Adipocyte (in vitro differentiated cells): ENCODE measurements around the gene PRXL2B.

Experiments used
- DNase-seq: peaks from one replicate; pipeline ENCODE4 v3.0.0-alpha.2; 2015; ENCODE audit warnings: low read depth
- H3K27me3 ChIP-seq: replicated peaks from 2 replicates; pipeline ENCODE4 v1.7.0; 2013; ENCODE audit warnings: mild to moderate bottlenecking, low read length, moderate library complexity; ENCODE audit not compliant: control insufficient read depth, insufficient read depth
- H3K36me3 ChIP-seq: 2 replicates; pipeline ENCODE4 v1.7.0; 2013; ENCODE audit warnings: low read length, mild to moderate bottlenecking, moderate library complexity; ENCODE audit not compliant: control insufficient read depth, insufficient read depth, severe bottlenecking
- H3K4me1 ChIP-seq: 2 replicates; pipeline ENCODE4 v1.7.0; 2013; ENCODE audit warnings: mild to moderate bottlenecking, low read length, moderate library complexity; ENCODE audit not compliant: control insufficient read depth, insufficient read depth
- H3K4me3 ChIP-seq: 2 replicates; pipeline ENCODE4 v1.7.0; 2013; ENCODE audit warnings: mild to moderate bottlenecking, low read length, moderate library complexity
- H3K9ac ChIP-seq: 2 replicates; pipeline ENCODE4 v1.7.0; 2013; ENCODE audit warnings: mild to moderate bottlenecking, low read length, moderate library complexity
- H3K9me3 ChIP-seq: 2 replicates; pipeline ENCODE4 v1.7.0; 2013; ENCODE audit warnings: mild to moderate bottlenecking, low read length, moderate library complexity; ENCODE audit not compliant: control insufficient read depth

Gene PRXL2B

DNA sequence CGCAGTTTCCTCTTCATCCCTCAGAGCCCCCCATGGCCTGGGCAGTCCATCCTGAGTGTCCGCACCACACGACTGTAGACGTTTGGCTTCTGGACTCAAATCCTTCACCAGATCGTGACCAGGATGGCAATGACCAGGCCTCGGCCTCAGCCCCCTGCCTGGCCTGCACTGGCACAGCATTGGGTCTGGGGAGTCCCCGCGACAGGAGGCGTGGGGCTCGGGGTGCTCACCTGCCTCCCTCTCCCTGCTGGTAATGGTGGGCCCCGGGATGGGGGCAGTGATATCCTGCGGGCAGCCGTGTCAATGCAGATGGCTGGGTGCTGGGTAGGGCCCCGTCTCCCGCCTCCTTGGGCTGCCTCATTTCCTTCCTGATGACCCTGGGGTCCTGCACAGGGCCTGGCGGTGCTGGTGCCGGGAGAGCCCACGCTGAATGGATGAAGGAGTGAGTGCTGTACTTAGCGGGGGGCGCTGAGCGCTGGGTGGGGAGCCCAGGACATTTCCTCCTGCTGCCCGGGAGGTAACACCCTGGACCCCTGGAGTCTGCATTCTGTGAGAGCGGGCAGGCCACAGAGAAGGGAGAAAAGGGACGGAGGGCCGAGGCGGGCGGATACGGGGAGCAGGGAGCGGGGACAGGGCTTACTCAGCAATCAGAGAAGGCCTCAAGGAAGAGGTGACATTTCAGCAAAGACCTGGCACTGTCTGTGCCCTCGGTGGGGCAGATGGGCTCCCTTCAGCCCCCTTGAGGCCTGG, 32.5 kb upstream of the PRXL2B start:
- Histone ChIP-seq H3K9ac (no peak overlapping the region), H3K36me3 (no peaks in the 10 kb centered on the region)

DNA sequence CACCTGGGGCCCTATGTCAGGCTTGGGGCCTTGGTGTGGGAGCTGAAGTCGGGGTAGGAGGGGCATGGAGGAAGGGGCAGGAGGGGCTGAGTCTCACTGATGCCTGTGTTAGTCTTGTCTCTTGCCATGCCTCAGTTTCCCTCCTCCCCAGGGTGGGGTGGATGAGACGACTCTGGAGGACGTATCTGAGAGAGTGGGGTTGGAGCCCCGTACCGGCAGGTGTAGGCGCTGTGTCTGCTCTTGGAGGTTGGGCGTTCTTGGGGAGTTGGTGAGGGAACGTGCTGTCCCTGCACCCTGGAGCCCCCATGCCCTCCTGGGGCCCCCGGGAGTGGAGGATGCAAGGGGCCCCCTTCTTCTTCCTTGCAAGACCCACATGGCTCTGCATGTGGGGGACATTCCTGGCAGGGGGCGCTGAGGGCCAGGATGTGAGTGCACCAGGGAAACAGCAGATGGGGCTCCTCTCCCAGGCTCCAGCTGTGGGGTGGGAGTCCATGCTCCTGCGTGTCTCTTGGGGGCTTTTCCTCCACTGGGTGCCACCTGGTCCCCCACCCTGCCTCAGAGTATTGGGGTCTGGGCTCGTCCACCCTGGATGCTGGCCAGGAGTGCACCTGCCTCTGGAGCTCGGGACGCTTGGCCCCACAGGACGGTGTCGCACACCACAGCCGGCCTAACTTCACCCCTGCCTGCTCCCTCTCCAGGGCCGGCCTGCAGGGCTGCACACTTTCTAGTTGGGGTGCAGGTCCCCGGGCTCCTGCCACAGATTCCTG, 31.8 kb upstream of the PRXL2B start:
- no peaks in the 10 kb centered on the region for H3K27me3 ChIP-seq
- no peaks in the 10 kb centered on the region for H3K9me3 ChIP-seq
- H3K4me3 ChIP-seq: no peak overlapping the region
- H3K9ac ChIP-seq: no peak overlapping the region
- no peaks in the 10 kb centered on the region for H3K36me3 ChIP-seq
- no peak for DNase-seq
- peaks cover 8% of the 10 kb centered on the region for H3K4me1 ChIP-seq

More for the DNA sequence above, 32.5 kb upstream of the PRXL2B start:
- Histone ChIP-seq H3K27me3 (no peaks in the 10 kb centered on the region), H3K4me1 (peaks cover 10% of the 10 kb centered on the region), H3K4me3 (no peak overlapping the region), H3K9me3 (no peaks in the 10 kb centered on the region)
- no peak for DNase-seq

DNA sequence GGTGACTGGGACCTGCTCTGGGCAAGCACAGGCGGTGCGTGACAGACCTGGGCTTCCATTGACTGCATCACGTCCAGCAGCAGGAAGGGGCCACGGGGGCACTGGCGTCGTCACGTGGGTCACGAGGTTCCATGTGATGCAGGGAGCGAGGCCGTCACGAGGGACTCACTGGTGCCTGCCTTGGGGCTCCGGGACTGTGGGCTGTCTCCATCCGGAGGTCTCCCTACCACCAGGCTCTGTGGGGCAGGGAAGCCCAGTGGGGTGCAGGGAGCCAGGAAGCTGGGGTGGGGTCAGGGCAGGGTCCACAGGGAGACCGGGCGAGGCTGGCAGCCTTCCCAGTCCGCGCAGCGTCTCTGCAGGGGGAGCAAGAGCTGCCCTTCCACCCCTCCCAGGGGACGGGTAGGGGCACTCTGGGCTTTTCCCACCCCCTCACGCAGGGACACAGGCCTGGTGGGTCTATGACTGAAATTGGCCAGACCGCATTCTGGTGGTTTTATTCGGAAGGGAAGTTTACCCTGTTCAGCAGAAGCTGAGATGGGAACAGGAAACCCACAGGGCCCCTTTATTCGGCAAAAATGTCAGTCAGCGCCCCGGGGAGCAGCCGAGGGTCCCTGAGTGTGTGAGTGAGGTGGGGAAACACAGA, 30.8 kb upstream of the PRXL2B start:
- H3K36me3 ChIP-seq: no peaks in the 10 kb centered on the region
- H3K4me3 ChIP-seq: peak overlapping the region; percentile 93
- H3K9me3 ChIP-seq: no peaks in the 10 kb centered on the region
- H3K4me1 ChIP-seq: peaks cover 8% of the 10 kb centered on the region
- H3K9ac ChIP-seq: peak overlapping the region; percentile 95
- DNase-seq: no peak
- H3K27me3 ChIP-seq: no peaks in the 10 kb centered on the region

DNA sequence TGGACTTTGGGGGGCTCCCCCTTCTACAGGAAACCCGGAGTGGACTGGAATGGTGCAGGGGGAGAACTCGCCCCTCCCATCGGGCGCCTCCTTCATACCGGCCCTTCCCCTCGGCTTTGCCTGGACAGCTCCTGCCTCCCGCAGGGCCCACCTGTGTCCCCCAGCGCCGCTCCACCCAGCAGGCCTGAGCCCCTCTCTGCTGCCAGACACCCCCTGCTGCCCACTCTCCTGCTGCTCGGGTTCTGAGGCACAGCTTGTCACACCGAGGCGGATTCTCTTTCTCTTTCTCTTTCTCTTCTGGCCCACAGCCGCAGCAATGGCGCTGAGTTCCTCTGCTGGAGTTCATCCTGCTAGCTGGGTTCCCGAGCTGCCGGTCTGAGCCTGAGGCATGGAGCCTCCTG, 30.3 kb upstream of the PRXL2B start, which contains the start of gene TNFRSF14:
Gene TNFRSF14, plus strand, starts transcription at position 95 of the 401 bp plus-strand sequence. Its CDS starts 294 bp downstream, at position 389.
- Histone ChIP-seq H3K9ac (peak within 1 kb of the TSS; percentile 95), H3K4me3 (peak within 1 kb of the TSS; percentile 93), H3K4me1 (peaks cover 8% of the 10 kb centered on the region), H3K27me3 (no peaks in the 10 kb centered on the region), H3K36me3 (no peaks in the 10 kb centered on the region), H3K9me3 (no peaks in the 10 kb centered on the region)
- DNase-seq: peak; percentile 56

DNA sequence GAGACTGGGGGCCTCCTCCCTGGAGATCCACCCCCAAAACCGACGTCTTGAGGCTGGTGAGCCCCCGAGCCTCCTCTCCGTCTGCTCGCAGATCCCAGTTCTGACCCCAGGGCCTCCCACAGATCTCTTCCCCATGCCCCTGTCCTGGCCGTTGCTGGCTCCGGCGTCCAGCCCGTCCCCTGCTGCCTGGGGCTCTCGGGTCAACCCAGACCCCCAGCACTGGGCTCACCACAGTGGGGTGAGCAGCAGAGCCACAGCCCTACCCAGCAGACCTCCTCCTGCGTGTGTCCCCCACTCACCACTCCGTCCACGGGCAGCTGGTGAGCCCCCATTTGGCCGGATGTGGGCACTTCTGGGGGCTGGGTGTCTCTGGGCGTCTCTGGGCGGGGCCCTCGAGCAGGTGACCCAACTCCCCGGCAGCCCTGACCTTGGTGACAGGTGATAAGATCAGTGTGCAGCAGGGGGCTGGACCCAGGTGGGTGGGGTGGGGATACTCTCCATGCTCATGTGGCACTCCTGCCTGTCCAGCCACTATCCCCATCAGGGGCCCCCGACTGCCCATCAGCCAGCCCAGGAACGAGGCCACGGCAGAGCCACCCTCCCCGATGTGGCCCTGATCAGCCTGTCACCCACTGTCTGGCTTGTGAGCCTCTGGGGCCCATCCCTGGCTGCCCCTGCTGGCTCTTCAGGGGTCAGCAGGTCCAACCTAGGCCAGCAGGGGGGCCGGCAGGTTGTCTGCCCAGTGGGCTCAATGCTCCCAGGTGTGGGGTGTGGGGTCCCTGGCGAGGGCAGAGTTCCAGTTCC, 29.7 kb upstream of the PRXL2B start:
- peaks cover 8% of the 10 kb centered on the region for H3K4me1 ChIP-seq
- H3K9me3 ChIP-seq: no peaks in the 10 kb centered on the region
- peak overlapping the region; percentile 93 for H3K4me3 ChIP-seq
- DNase-seq: no peak
- H3K9ac ChIP-seq: peak overlapping the region; percentile 95
- no peaks in the 10 kb centered on the region for H3K36me3 ChIP-seq
- no peaks in the 10 kb centered on the region for H3K27me3 ChIP-seq

DNA sequence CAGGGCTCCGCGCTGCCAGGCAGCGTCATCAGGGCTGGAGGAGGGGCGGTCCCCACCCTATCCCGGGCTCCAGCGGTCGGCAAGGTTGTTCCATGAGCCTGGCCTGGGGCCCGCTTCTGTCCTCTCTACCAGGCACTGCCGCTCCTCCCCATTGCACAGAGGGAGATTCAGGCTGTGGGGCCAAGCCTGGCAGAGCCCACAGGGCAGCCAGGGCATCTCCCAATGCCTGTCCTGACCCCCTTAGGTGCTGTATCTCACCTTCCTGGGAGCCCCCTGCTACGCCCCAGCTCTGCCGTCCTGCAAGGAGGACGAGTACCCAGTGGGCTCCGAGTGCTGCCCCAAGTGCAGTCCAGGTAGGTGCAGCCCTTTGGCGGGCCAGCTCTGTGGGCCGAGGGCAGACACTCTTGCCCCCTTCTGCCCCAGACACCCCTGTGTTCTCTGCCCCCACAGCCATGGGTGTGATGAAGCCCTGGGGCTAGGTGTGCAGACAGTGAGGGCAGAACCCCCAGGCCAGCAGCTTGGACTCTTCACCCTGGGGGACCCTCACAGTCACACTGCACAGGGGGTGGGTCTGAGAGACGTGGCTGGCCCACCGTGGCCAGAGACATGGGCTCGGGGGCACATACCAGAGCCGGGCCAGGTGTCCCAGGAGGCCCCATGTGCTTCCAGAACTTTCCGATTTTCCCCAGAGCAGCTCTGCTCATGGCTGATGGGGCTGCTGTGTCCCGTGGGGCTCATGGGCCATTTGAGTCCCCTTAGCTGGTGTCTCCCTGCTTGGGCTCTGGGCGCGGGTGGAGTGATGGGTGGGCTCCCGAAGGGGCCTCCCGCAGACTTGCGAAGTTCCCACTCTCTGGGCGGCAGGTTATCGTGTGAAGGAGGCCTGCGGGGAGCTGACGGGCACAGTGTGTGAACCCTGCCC, 28.8 kb upstream of the PRXL2B start:
- Histone ChIP-seq H3K9me3 (no peaks in the 10 kb centered on the region), H3K36me3 (no peaks in the 10 kb centered on the region), H3K4me1 (peaks cover 8% of the 10 kb centered on the region), H3K9ac (peak overlapping the region; percentile 95), H3K27me3 (no peaks in the 10 kb centered on the region), H3K4me3 (peak overlapping the region; percentile 93)
- DNase-seq: no peak

DNA sequence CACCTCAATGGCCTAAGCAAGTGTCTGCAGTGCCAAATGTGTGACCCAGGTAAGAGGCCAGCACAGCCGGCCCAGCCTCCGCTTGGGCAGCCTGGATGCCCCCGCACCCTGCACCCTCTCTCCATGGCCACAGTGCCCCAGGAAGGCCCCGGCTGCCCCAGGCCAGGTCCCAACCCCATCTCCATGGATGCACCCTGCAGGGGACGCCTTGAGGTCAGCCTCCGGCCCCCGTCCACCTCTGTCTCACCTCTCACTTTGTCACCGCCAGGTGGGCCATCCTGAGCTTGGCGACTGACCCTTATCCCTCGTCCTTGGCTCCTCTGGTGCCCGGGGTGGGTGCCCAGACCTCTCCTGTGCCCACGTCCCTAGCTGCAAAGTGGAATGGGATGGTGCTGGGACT, 28.2 kb upstream of the PRXL2B start:
- Histone ChIP-seq H3K9ac (no peak overlapping the region), H3K4me3 (no peak overlapping the region), H3K27me3 (no peaks in the 10 kb centered on the region), H3K9me3 (no peaks in the 10 kb centered on the region), H3K36me3 (no peaks in the 10 kb centered on the region), H3K4me1 (peaks cover 8% of the 10 kb centered on the region)
- DNase-seq: no peak

DNA sequence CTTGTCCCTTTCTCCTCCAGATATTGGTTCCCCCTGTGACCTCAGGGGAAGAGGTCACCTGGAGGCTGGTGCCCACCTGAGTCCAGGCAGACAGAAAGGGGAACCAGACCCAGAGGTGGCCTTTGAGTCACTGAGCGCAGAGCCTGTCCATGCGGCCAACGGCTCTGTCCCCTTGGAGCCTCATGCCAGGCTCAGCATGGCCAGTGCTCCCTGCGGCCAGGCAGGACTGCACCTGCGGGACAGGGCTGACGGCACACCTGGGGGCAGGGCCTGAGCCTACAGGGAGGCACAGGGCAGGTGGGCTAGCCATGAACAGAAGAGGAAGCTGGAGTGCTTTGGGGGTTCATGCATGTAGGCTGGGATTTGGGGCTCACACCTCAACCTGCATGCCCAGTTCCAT, 27.7 kb upstream of the PRXL2B start:
- Histone ChIP-seq H3K9me3 (no peaks in the 10 kb centered on the region), H3K4me1 (peaks cover 8% of the 10 kb centered on the region), H3K27me3 (no peaks in the 10 kb centered on the region)

DNA sequence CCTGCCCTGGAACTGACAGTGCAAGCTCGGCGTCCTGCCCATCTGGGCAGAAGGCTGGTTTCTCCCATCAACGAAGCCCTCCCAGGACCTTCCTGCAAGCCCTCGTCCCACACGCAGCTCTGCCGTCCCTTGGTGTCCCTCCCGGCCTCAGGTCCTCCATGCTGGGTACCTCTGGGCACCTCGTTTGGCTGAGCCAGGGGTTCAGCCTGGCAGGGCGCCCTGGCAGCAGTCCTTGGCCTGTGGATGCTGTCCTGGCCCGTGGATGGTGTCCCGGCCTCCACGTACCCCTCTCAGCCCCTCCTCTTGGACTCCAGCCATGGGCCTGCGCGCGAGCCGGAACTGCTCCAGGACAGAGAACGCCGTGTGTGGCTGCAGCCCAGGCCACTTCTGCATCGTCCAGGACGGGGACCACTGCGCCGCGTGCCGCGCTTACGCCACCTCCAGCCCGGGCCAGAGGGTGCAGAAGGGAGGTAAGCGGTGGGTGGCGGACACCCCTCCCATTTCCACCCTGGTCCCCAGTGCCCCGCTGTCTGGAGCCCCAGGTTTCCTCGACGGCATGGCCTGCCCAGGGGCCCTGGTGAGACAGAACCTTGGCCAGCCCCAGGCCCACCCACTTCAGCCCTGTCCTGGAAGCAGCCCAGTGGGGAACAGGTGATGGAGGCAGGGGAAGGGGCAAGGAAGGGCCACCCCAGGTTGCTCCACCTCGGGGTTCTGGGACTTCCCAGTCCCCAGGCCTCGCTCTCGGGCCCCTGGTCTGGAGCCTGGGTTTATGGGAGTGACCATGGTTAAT, 26.9 kb upstream of the PRXL2B start:
- DNase-seq: no peak
- H3K9ac ChIP-seq: no peak overlapping the region
- no peak overlapping the region for H3K4me3 ChIP-seq
- H3K27me3 ChIP-seq: no peaks in the 10 kb centered on the region
- H3K9me3 ChIP-seq: no peaks in the 10 kb centered on the region
- no peaks in the 10 kb centered on the region for H3K36me3 ChIP-seq
- H3K4me1 ChIP-seq: peaks cover 8% of the 10 kb centered on the region

More for the DNA sequence above, 27.7 kb upstream of the PRXL2B start:
- DNase-seq: no peak
- Histone ChIP-seq H3K36me3 (no peaks in the 10 kb centered on the region), H3K4me3 (no peak overlapping the region), H3K9ac (no peak overlapping the region)
